AG20443 (cell line): ENCODE measurements around the gene ATG16L2.
A peak's percentile ranks its signal among the peaks of the same experiment; 100 is the strongest.
"Not testable (repeated sequence)": the region's sequence is repeated elsewhere in the genome, so short reads cannot be mapped to it uniquely, and the experiment has no call there.

ENCODE experiments used
- DNase-seq: peaks from one replicate; pipeline ENCODE4 v3.0.0; 2012; ENCODE audit warnings: low spot score, mixed read lengths

The ATG16L2 gene

GRCh38 chr11:72802822-72803221, 11.4 kb upstream of the ATG16L2 start:
- DNase-seq = no peak

DNA sequence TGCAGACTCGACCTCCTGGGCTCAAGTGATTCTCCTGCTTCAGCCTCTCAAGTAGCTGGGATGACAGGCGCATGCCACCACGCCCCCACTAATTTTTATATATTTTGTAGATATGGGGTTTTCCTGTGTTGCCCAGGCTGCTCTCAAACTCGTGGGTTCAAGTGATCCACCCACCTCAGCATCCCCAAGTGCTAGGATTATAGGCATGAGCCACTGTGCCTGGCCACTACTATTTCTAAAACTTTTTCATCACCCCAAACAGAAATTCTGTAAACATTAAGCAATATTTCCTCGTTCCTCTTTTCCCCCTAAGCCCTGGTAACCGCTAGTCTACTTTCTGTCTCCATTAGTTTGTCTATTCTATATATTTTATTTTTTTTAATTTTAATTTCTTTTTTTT, 9.0 kb upstream of the ATG16L2 start:
- no peak for DNase-seq

DNA sequence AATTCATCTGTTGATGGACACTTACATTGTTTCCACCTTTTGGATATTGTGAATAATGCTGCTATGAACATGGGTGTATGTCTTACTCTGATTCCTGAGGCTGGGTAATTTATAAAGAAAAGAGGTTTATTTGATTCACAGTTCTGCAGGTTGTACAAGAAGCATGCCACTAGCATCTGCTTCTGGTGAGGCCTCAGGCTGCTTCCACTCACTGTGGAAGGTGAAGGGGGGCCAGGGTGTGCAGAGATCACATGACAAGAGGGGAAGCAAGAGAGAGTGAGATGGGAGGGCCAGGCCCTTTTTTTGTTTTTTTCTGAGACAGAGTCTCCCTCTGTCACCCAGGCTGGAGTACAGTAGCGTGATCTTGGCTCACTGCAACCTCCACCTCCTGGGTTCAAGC, 7.8 kb upstream of the ATG16L2 start:
- not testable (repeated sequence) for DNase-seq

GRCh38 chr11:72807021-72807693, 7.1 kb upstream of the ATG16L2 start:
- no peak for DNase-seq

GRCh38 chr11:72807792-72808191, 6.4 kb upstream of the ATG16L2 start:
- DNase-seq = no peak

DNA sequence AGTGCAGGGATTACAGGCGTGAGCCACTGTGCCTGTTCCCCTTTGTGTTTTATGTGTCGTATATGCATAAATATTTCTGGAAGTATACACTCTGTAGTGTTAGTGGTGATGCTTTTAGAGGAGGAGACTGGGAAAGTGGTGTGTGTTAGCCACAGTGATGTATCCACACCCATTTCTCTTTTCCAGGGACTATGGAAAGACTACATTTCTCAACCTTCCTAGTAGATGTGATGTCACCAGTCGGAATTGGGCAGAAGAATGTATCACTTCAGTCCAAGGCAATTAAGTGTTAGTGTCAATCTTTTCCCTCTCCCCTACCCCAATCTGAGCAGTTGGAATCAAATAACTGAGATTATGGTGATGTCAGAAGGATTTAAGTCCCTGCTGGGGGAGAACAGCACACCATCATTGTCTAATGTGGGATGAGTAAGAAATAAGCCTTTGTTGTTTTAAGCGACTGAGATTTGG, 5.8 kb upstream of the ATG16L2 start:
- DNase-seq = no peak

GRCh38 chr11:72811686-72812085, 2.5 kb upstream of the ATG16L2 start:
- not testable (repeated sequence) for DNase-seq

GRCh38 chr11:72812604-72812966, 1.6 kb upstream of the ATG16L2 start:
- no peak for DNase-seq

GRCh38 chr11:72812967-72813739, 1.1 kb upstream of the ATG16L2 start:
- peak; percentile 73 for DNase-seq

DNA sequence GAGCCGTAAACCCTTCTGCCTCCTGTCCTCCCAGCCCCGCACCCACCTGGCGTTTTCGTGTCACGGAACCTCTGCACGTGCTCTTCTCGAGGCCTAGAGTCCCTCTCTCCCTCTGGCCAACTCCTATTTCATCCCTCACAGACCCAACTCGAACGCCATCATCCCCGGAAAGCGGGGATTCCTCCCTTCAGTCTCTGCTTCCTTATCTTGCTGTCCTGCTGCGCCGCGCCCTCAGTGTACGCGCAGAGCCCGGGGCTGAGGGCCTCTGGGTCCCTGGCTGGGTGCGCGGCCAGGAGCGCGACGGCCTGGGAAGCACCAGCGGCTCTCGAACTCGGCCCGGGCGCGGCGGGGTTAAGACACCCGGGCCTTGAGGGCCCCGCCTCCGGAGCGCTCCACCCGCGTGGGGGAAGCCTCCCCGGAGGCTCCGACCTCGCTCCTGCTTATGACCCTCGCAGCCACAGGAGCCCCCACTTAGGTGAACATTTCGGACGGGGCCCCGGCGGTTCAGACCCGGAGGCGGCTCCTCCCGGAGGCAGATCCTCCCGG, 398 bp upstream of the ATG16L2 start:
- DNase-seq = peak; percentile 91

DNA sequence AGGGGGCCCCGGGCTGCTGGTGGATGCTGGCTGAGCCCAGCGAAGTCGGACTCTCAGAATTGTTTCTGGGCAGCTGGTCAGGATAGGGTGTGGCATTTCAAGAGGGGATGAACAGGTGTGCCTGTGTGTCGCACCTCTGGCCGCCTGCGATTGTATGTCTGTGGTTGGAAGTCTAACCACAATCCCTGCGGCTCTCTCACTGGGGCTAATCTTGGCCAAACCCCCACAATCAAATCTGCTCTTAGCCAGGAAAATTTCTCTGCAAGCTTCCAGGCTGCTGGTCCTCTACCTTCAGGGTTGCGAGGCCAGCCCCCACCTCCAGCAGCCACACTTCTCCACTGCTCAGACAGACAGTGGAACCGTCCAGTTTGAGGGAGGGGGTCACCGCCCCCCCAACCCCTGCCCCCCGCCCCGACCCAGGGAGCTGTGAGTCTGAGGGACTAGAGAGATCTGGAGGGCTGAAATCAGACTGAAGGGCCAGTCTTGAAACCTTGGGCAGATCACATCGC, 953 bp downstream of the ATG16L2 start:
- no peak for DNase-seq

DNA sequence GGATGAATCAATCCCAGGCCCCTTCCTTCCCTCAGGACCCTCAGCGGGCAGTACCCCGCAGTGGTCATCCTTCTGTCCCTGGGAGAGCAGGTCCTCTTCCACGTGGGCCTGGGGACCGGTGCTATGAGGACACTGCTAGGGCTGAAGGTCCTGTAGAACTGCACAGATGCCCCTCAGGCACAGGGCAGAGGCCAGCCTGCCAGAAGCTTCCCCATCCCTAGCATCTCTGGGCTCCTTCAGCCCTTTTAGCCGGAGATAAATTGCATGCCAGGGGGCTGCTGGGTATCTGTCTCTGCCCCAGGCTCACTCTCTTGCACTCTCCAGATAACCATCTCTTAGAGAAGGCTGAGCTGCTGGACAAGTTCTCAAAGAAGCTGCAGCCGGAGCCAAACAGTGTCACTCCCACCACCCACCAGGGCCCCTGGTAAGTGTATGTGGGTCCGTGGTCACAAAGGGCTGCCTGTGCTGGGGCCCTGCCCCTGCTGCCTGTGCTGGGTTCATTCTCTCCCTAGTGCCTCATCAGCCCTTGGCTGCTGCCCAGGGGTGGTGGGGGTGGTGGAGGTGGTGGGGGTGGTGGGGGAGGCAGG, 2.3 kb downstream of the ATG16L2 start:
- DNase-seq = no peak

GRCh38 chr11:72817966-72818365, 3.8 kb downstream of the ATG16L2 start:
- no peak for DNase-seq

DNA sequence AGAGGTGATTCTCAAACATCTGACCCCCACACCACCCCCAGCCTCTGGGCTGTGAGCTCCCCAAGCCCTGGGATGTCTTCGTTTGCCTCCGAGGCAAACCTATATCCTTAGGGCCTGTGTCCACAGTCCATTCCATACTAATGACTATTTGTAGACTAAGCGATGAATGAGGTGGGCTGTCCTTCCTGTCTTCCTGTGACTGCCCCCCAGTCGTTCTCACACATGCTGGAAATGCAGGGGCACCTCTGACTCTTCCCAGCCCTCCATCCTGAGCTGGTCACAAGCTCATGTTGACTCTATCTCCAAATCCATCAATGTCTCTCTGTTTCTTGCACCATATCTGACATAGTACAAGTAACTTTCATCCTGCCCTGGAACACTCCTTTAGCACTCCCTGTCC, 4.8 kb downstream of the ATG16L2 start:
- no peak for DNase-seq

GRCh38 chr11:72820439-72821139, 6.4 kb downstream of the ATG16L2 start:
- no peak for DNase-seq

DNA sequence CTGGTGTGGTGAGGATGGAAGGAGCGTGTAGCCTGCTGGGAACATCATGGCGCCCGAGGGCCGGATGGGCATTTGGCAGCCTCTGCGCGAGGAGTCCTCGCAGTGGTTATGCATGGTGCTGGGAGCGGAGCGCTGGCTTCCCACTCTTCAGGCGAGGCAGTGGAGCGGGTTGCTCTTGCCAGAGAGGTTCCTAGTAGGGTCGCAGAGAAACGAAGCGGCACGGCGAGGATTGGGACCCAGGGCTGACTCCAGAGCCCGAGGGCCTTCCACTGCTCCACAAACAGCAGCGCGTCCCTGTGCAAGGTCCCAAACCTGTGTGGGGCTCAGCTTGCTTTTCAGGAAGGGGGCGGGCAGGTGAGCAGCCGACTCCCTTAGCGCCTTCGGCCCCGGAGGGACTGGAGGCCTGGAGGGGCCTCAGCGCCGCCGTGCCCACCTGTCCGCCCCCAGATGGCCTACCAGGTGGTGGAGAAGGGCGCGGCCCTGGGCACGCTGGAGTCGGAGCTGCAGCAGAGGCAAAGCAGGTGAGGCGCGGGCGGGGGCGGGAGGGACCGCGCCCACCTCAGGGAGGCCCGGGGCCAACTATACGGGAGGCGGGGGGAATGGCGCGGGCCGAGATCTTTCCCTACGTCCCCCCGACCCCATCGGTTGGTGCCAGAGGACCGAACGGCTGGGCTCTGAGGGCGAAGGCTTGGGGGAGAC, 7.2 kb downstream of the ATG16L2 start:
- DNase-seq = no peak

GRCh38 chr11:72821920-72822799, 7.9 kb downstream of the ATG16L2 start:
- peak; percentile 99 for DNase-seq

DNA sequence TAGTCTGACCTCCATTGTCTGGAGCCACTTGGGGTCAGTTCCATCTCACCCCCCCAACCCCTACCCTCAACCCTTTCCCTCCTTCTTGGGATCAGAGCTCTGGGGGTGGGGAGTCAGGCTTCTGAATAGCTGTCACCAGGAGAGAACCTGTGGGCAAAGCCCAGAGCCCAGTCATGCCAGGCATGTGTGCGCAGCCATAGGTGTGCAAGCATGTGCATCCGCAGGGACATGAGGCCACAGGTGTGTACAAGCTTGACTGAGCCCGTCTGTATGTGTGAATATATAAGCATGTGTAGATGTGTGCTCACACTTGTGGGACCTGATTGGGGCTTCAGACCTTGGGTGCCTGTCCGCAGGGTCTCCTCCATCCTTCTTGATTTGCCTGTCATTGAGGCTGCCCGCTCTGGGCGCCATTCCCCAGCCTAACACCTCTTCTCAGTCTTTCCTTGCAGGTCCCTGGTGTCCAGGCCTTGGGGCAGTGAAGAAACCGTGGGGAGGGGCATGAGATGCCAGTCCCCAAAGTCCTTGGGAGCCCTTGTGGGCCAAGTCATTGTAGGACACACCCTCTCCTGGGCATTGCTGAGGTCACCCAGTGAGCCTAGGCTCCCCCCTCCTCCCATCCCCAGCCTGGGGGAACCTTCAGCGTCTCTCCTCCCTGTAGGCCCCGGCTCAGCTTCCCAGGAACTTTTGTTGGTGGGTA, 9.0 kb downstream of the ATG16L2 start:
- no peak for DNase-seq

DNA sequence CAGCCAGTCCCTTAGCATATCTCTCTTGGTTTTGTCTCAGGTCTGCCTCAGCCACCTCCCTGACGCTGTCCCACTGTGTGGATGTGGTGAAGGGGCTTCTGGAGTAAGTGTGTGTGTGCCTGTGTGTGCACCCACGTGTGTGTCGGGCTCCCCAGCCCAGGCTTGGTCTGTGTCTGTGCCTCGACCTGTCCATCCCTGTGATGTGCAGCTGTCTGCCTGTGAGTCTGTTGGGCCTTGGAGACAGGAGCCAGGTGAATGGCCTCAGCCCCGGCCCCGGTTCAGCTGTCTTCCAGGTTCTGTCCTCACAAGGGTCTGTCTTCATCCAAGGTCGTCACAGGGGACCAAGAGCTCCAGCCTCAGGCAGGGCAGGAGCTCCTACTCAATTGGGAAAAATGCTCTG, 9.8 kb downstream of the ATG16L2 start:
- no peak for DNase-seq
